ENCODE results near the gene RNF157.

RNF157 gene

GRCh38 chr17:76155988-76156661 lies 84.2 kb downstream of the RNF157 start:
- no peak for DNase-seq

- DNase-seq, result no peak
Measured at GRCh38 chr17:76154936-76155845, 85.1 kb downstream of the RNF157 start.

DNA sequence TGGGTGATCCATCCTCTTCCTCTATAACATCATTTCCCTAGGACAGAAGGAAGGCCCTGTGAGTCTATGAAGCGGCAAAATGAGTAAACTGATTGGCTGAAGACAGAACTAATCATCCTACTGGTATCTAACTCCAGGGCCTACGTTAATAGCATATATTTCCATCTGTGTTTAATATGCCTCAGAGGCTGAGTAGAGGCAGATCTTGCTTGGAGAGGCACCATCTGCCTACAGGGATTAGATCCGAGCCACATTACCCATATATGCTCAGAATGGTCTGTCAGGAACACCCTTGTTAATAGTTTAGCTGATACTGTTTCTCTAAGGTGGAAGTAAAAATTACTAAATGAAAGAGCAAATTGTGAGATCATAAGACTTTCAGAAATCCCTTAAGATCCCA lies 86.0 kb downstream of the RNF157 start:
- DNase-seq, result no peak

GRCh38 chr17:76153640-76154039 lies 86.7 kb downstream of the RNF157 start:
- DNase-seq, result no peak

DNA sequence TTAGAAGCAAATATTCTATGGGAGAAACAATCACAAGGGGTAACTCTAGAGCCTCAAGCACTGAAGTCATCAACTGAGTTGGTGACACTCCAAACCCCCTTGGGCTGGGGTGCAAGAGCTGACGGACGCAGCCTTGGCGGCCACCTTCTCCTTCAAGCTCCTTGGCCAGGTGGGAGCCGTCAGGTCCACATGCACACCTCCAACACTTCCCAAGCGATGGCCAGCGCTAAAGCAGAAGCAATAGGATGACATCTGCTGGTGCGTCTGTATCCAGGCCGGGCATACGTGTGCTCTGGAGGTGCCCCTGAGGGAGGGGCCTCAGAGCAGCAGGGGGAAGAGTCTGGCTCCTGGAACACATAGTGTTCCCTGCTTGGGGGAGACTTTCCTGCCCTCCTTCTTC lies 87.1 kb downstream of the RNF157 start:
- no peak for DNase-seq

- no peak for DNase-seq
Measured at GRCh38 chr17:76152591-76152990, 87.7 kb downstream of the RNF157 start.

DNA sequence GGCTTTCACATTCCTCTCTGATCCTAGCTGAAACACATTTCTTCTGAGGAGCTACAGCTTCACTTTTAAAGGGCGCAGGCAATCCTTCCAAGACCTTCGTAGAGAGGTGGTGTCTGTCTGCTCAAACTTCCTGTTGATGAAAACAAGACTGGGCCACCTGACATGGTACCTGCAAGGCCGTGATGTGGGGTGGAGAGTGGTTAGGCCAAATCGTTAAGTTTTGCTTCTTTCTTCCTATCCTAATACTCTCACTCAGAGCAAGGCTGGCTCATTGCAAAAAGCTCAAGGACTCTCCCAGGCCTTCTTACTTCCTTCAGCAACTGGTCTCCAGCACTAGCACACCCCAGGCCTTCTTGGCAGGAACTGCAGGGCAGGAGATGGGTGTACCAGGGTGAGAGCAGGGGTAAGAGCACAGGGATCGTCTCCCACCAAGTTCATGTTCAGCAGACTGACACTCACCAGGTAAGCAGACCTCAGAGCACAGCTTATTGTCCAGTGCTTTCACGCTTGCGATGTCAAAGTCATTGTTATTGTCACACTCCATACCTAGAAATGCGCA lies 88.3 kb downstream of the RNF157 start:
- peak; percentile 38 for DNase-seq

DNA sequence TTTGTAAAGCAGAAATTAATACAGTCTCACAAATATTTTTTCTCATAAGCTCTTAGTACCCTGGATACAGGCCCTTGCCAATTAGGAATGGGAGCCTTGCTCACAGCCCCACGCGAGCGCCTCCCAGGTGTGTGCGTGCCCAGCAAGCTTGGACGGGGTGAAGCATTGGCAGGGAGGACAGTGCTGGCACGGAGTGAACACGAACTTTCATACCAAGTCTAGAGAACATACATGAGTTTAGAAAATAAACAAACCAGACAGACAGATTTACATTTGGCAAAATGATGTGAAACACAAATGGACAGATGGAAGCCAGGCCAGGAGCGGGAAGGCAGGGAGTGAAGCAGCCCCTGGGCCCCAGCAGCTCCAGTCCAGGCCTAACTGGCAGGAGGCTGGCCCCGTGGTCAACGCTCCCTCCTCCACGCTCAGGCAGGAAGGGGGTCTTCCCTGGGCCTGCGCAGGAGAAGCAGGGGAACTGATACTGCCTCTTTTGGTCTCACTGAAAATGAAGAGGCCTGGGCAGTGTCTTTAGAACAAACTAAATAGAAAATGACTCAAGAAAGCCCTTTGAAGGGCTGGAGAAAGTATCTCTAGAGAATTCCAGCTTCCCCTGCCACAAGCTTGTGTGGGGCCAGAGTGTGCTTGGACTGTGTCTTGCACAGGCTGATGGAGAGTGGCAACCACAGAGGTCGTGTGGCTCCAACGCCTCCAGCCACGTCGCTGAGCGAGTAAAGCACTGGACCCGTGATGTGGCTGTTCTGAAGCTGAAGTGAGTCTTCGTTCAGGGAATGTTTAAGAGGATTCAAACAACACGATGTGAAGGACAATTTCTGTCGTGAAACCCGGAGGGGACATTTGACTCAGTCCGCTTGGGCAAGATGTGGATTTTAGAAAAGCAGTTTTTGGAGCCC lies 89.3 kb downstream of the RNF157 start:
- no peak for DNase-seq

GRCh38 chr17:76149214-76149613 lies 91.1 kb downstream of the RNF157 start:
- DNase-seq, result no peak

- no peak for DNase-seq
Measured at GRCh38 chr17:76148015-76148326, 92.3 kb downstream of the RNF157 start.

- no peak for DNase-seq
Measured at GRCh38 chr17:76147211-76148014, 92.9 kb downstream of the RNF157 start.

GRCh38 chr17:76146053-76146851 lies 94.0 kb downstream of the RNF157 start:
- DNase-seq, result no peak

DNA sequence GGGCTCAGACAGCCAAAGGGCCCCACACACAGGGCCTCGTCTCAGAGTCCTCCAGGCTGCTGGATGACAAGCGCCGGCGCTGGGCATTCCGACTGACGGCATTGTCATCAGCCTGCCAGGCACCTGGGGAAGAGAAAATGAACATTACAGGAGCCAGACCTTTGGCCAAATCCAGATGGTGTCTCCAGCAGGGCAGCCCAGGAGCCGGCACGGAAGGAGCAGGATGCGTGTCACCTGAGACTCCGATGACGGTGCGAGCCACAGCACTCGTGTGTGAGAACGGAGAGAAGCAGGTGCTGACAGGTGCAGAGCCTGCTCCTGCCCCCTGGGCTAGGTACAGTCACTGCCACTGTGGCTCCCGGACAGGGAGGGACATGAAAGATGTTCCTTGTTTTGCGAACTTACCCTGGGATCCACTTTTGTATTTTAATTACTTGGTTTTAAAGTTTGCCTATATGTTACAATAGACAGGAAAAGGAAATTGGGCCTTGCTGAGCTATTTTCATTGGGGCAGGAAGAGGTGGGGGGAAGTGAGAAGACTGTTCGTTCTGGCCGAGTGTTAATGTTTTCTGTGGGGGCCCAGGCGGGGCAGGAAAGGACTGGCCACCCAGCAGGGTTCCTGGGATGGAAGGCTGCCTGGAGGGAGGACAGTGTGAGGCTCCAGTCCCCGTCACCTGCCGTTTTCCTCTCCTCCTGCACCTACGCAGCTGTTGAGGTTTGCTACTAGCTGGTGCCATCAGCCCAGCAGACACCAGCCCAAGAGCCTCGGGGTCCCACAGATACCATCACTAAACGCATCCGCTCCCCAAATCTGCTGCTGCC lies 94.9 kb downstream of the RNF157 start:
- DNase-seq, result peak; percentile 43

DNA sequence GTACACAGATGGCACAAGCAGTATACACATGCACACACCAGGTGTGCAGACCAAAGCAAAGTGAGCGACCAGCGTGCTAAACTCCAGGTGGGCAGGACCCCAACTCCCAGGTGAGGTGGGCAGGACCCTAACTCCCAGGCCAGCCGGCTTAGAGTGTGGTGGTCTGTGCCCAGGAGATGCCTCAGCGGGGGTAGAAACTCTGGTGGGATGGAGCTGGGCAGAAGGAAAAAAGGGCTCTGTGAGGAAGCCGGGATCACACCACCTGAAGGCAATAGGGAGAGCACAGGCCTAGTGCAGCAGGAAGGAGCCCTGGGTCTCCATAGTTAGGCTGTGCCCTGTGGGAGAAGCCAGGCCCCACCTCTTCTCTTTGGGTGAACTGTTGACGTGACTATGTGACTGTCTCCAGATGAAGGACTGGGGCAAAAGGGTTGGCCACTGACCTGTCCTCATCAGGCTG lies 97.7 kb downstream of the RNF157 start:
- DNase-seq, result no peak

DNA sequence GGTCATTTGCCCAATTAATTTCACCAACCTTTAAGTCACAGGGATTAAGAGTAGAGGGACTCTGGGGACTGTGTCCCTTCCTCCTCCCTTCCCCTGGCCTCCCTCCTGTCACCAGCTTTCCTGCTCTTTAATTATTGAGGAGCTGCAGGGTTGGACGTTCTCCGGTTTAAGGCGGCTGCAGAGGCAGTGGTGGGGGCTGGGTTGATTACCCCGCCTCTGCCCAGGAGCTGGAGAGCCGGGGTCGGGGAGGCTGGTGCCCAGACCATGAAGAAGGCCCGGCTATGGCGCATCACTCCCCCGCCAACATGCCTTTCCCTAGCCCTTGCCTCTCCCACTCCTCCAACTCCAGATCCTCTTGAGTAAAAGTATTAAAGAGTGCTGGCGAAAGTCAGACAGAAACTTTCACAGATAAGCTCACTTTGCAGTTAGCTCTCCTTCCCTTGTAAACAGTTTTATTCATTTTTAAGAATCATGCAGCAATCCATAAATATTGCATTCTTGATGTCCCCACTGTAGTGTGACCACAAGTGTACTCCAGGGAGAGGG lies 98.2 kb downstream of the RNF157 start:
- no peak for DNase-seq

DNA sequence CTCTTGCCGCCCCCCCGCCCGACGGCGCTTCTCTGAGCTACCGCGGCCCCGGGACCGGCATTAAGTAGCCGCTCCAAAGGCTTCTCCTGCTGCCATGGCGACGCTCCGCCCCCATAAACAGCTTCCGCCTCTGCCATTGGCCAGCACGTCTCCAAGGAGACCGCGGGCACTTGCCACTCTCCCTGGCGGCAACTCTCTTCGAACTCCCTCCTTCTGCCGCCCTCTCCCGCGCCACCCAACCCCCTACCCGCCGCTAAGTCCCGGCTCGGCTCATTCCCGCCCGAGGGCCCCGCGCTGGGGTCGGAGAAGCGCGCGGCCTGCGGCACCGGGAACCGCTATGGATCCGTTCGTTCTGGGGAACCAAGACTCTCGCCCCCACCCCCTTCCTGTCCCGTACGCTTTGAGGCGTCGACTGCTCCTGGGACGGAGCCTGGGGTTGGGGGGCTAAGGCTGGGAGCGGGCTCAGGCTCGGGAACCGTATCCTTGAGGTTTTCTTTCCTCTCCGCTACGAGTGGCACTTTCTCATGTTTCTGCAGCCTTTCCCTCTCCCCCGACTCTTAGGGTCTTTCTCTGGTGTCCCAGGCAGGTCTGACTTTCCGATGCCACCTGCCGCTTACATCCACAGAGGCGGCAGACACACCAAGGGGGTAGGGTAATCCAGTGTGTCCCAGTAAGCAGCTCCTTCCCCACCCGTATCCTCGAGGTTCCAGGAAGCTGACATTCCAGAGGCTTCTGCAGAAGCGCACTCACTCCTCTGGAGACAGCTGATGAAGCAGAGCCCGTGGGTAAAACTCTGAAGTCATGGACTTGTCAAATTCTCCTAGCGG lies 98.9 kb downstream of the RNF157 start, which contains the start of gene FOXJ1:
FOXJ1 (minus strand) TSS at position 34 of the 827 bp plus-strand sequence. CDS start 850 bp downstream, outside the sequence.
- DNase-seq, result peak; percentile 86

DNA sequence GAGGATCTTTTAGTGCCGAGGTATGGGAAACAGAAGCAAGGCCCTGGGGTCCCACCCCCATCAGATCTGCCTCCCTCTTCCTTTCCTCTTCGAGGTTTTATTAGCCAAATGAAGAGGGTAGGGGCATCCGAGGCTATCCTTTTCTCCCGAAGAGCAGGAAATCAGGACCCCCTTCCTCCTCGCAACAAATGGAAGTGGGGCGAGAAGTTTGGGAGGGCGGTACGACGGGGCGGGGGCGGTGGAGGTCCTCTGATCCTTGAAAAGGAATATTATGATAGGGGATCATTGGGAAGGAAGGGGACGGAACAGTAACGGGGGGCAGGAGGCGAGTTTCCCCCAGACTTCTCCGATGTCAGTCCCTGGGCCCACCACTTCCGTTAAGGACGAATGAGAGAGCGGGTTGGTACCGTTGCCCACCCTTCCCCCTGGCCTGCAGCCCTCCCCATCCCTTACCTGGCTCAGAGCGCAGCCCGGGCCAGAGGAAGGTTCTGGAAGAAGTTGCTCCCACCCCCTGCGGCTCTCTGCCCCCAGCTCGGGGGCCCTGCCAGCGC lies 99.6 kb downstream of the RNF157 start:
- no peak for DNase-seq
